HEK293T (cell line): ENCODE data around the gene ADAMTS3.
"Not testable (repeated sequence)": the region's sequence is repeated elsewhere in the genome, so short reads cannot be mapped to it uniquely, and the experiment has no call there.

Experiments
- CTCF ChIA-PET: fragments of 350-600 bp; formaldehyde crosslinking; extraction: SDS; loops from one replicate; lab custom pipeline; 2021; ENCODE audit warnings: antibody characterized with exemption, inconsistent platforms; lab: Yijun Ruan, JAX
- POLR2A ChIA-PET: fragments of 350-600 bp; formaldehyde crosslinking; extraction: SDS; loops from one replicate; lab custom pipeline; 2020; ENCODE audit warnings: antibody characterized with exemption, inconsistent platforms; lab: Yijun Ruan, JAX
- DNase-seq: peaks from one replicate; pipeline ENCODE4 v3.0.0; 2012; ENCODE audit warnings: mixed read lengths; ENCODE audit errors: extremely low spot score
- ARNT ChIP-seq: fragments of 450-650 bp; IDR thresholded peaks from 2 replicates; pipeline ENCODE4 v1.6.1; 2017; ENCODE audit warnings: mild to moderate bottlenecking
- BHLHE40 ChIP-seq: fragments of 450-650 bp; IDR thresholded peaks from 2 replicates; pipeline ENCODE4 v1.6.1; 2016; ENCODE audit warnings: mild to moderate bottlenecking, moderate library complexity, borderline replicate concordance
- CTBP1 ChIP-seq: fragments of 450-650 bp; IDR thresholded peaks from 2 replicates; pipeline ENCODE4 v1.6.1; 2016; ENCODE audit warnings: borderline replicate concordance
- ELF4 ChIP-seq: fragments of 450-650 bp; IDR thresholded peaks from 2 replicates; pipeline ENCODE4 v1.6.1; 2017; ENCODE audit warnings: antibody characterized with exemption
- FOXA1 ChIP-seq: fragments of 450-650 bp; IDR thresholded peaks from 2 replicates; pipeline ENCODE4 v1.6.1; 2016; ENCODE audit warnings: mild to moderate bottlenecking
- FOXK2 ChIP-seq: fragments of 450-650 bp; IDR thresholded peaks from 2 replicates; pipeline ENCODE4 v1.6.1; 2016; ENCODE audit warnings: mild to moderate bottlenecking
- FOXM1 ChIP-seq: fragments of 450-650 bp; IDR thresholded peaks from 2 replicates; pipeline ENCODE4 v1.6.1; 2017; ENCODE audit warnings: mild to moderate bottlenecking, borderline replicate concordance
- HDGF ChIP-seq: fragments of 450-650 bp; IDR thresholded peaks from 2 replicates; pipeline ENCODE4 v1.6.1; 2017; ENCODE audit warnings: antibody characterized with exemption, borderline replicate concordance
- L3MBTL2 ChIP-seq: fragments of 450-650 bp; conservative IDR thresholded peaks from 2 replicates; pipeline ENCODE4 v1.6.1; 2016; ENCODE audit warnings: mild to moderate bottlenecking
- LEF1 ChIP-seq: fragments of 450-650 bp; IDR thresholded peaks from 2 replicates; pipeline ENCODE4 v1.6.1; 2017; ENCODE audit warnings: mild to moderate bottlenecking, borderline replicate concordance
- NFRKB ChIP-seq: fragments of 450-650 bp; IDR thresholded peaks from 2 replicates; pipeline ENCODE4 v1.6.1; 2016; ENCODE audit warnings: mild to moderate bottlenecking, moderate library complexity
- PKNOX1 ChIP-seq: fragments of 450-650 bp; IDR thresholded peaks from 2 replicates; pipeline ENCODE4 v1.6.1; 2016
- SP1 ChIP-seq: fragments of 450-650 bp; IDR thresholded peaks from 2 replicates; pipeline ENCODE4 v1.6.1; 2017
- SUZ12 ChIP-seq: fragments of 450-650 bp; IDR thresholded peaks from 2 replicates; pipeline ENCODE4 v1.6.1; 2016; ENCODE audit warnings: mild to moderate bottlenecking
- TARDBP ChIP-seq: fragments of 450-650 bp; IDR thresholded peaks from 2 replicates; pipeline ENCODE4 v1.6.1; 2016
- ZNF384 ChIP-seq: fragments of 450-650 bp; IDR thresholded peaks from 2 replicates; pipeline ENCODE4 v1.6.1; 2016

The ADAMTS3 gene

DNA sequence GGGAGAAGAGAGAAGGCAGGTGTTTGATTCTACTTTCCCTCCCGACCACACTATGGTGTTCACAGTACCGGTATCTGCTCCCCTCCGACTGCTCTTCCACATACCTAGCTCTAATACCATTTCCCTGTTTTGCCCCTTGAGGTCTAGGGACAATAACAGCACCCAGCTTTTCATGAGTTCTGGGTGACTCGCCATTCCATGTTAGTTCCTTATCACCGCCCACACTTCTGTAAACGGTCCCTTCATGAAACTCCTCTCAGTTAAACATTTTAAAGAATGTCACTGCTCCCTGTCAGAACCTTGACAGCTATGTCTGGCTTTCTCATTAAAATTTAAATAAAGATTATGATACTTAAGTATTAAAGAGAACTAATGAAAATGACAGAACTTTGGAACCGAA, 136.7 kb downstream of the ADAMTS3 start:
- no peak for DNase-seq
- TF ChIP-seq PKNOX1 (no peak), ELF4 (no peak), SUZ12 (no peak), FOXA1 (no peak), CTBP1 (no peak), L3MBTL2 (no peak), BHLHE40 (no peak), LEF1 (no peak), HDGF (no peak), FOXK2 (no peak)
- ChIA-PET CTCF (no interaction called here), POLR2A (no interaction called here)

GRCh38 chr4:72430988-72431387, 138.0 kb downstream of the ADAMTS3 start:
- POLR2A ChIA-PET = no interaction called here
- CTCF ChIA-PET = no interaction called here
- TF ChIP-seq PKNOX1 = no peak
- no peak for TF ChIP-seq SP1
- TF ChIP-seq ZNF384 = no peak
- TF ChIP-seq ARNT = no peak
- no peak for TF ChIP-seq BHLHE40
- no peak for TF ChIP-seq FOXA1
- no peak for TF ChIP-seq HDGF
- TF ChIP-seq SUZ12 = no peak
- TF ChIP-seq L3MBTL2 = no peak
- TF ChIP-seq FOXK2 = no peak
- TF ChIP-seq FOXM1 = no peak
- no peak for TF ChIP-seq TARDBP
- TF ChIP-seq ELF4 = no peak
- no peak for TF ChIP-seq LEF1
- TF ChIP-seq CTBP1 = no peak

GRCh38 chr4:72430050-72430449, 139.0 kb downstream of the ADAMTS3 start:
- ChIA-PET CTCF (no interaction called here), POLR2A (no interaction called here)
- no peak for DNase-seq
- TF ChIP-seq SUZ12 = no peak
- no peak for TF ChIP-seq NFRKB
- no peak for TF ChIP-seq BHLHE40
- no peak for TF ChIP-seq FOXK2
- TF ChIP-seq LEF1 = no peak
- TF ChIP-seq CTBP1 = no peak
- no peak for TF ChIP-seq ZNF384
- TF ChIP-seq ARNT = no peak
- TF ChIP-seq TARDBP = no peak

More at GRCh38 chr4:72430988-72431387, 138.0 kb downstream of the ADAMTS3 start:
- no peak for DNase-seq

GRCh38 chr4:72429397-72429889, 139.6 kb downstream of the ADAMTS3 start:
- no peak for DNase-seq
- ChIA-PET POLR2A (no interaction called here), CTCF (no interaction called here)
- TF ChIP-seq SUZ12 (no peak), FOXA1 (no peak), ARNT (no peak), SP1 (no peak), ZNF384 (no peak), NFRKB (no peak), FOXM1 (no peak), ELF4 (no peak), PKNOX1 (no peak), CTBP1 (no peak), L3MBTL2 (no peak), HDGF (no peak), LEF1 (no peak)

- TF ChIP-seq HDGF (no peak), SP1 (no peak), L3MBTL2 (no peak), LEF1 (no peak), NFRKB (no peak), ARNT (no peak), CTBP1 (no peak), PKNOX1 (no peak), ZNF384 (no peak)
- DNase-seq = no peak
- ChIA-PET POLR2A (no interaction called here), CTCF (no interaction called here)
These were observed 142.0 kb downstream of the ADAMTS3 start for GRCh38 chr4:72427057-72427456.

- DNase-seq, CTCF ChIA-PET, POLR2A ChIA-PET: not testable (repeated sequence)
These were observed 143.1 kb downstream of the ADAMTS3 start for GRCh38 chr4:72425908-72426307.
